Measurements from ENCODE around the gene GAS7.

GAS7 gene

GRCh38 chr17:10036511-10037061, 161.8 kb downstream of the GAS7 start:
- TF ChIP-seq CTCF (IDR thresholded peaks at IDR 0.05; ENCODE audit: borderline replicate concordance, control extremely low read depth, extremely low read depth, insufficient read depth, missing control alignments), result no peak
- in situ Hi-C loops (cut with MboI; ENCODE audit: low sequenced_read_pairs, unreplicated experiment), result no loop called here
- no peak for DNase-seq (ENCODE audit: low spot score)

GRCh38 chr17:10035885-10036284, 162.5 kb downstream of the GAS7 start:
- no peak for DNase-seq (ENCODE audit: low spot score)
- TF ChIP-seq CTCF (IDR thresholded peaks at IDR 0.05; ENCODE audit: borderline replicate concordance, control extremely low read depth, extremely low read depth, insufficient read depth, missing control alignments), result no peak
- in situ Hi-C loops (cut with MboI; ENCODE audit: low sequenced_read_pairs, unreplicated experiment), result no loop called here

DNA sequence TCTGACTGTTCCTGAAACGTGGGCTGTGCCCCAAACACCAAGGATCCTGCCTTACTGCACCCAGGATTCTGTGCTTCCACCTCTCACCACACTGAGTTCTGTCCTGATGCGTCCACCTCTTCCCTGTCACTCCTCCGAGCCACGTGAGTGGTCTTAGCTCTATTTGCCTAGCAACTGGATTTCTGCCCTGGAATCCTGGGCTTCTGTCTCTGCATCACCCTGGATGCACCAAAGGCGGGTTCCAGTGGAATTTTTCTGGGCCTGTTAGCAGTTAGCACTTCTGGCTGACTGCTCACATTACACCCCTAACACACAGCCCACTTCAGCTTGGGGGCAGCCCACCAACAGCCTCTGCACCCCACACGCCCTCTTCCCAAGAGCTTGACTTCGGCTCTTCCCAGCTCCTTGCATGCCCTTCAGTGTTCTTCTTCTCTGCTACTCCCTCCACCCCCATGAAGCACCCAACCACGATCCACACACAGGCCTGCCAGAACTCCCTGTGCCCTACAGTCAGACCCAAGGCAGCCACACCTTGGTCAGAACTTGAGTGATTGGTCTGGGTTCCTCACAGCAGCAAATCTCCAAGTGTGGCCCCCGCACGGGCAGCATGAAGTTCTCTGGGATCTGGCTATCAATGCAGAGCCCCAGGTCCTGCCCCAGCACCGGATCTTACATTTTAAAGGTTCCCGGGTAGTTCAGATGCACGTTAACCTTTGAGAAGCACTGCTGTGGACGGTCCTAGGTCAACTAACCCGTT, 163.5 kb downstream of the GAS7 start:
- TF ChIP-seq CTCF (IDR thresholded peaks at IDR 0.05; ENCODE audit: borderline replicate concordance, control extremely low read depth, extremely low read depth, insufficient read depth, missing control alignments), result no peak
- DNase-seq (ENCODE audit: low spot score), result no peak
- in situ Hi-C loops (cut with MboI; ENCODE audit: low sequenced_read_pairs, unreplicated experiment), result no loop called here

GRCh38 chr17:10033959-10034358, 164.4 kb downstream of the GAS7 start:
- in situ Hi-C loops (cut with MboI; ENCODE audit: low sequenced_read_pairs, unreplicated experiment), result no loop called here
- TF ChIP-seq CTCF (IDR thresholded peaks at IDR 0.05; ENCODE audit: borderline replicate concordance, control extremely low read depth, extremely low read depth, insufficient read depth, missing control alignments), result no peak
- DNase-seq (ENCODE audit: low spot score), result no peak

GRCh38 chr17:10033449-10033848, 165.0 kb downstream of the GAS7 start:
- no peak for DNase-seq (ENCODE audit: low spot score)
- no peak for TF ChIP-seq CTCF (IDR thresholded peaks at IDR 0.05; ENCODE audit: borderline replicate concordance, control extremely low read depth, extremely low read depth, insufficient read depth, missing control alignments)
- in situ Hi-C loops (cut with MboI; ENCODE audit: low sequenced_read_pairs, unreplicated experiment), result no loop called here

- TF ChIP-seq CTCF (IDR thresholded peaks at IDR 0.05; ENCODE audit: borderline replicate concordance, control extremely low read depth, extremely low read depth, insufficient read depth, missing control alignments), result no peak
- in situ Hi-C loops (cut with MboI; ENCODE audit: low sequenced_read_pairs, unreplicated experiment), result no loop called here
- DNase-seq (ENCODE audit: low spot score), result no peak
Measured at GRCh38 chr17:10032118-10032852, 166.1 kb downstream of the GAS7 start.
